Endothelial cell of umbilical vein (primary cell): Measurements from ENCODE around the gene FARP1.

Source experiments
- CTCF ChIP-seq, 2 donors: IDR thresholded peaks; 1 replicate in 1 of 2; 2 replicates in 1 of 2; pipeline ENCODE4 v1.5.1; 2011; ENCODE audit warnings: low read length in 2 of 2, mild to moderate bottlenecking in 2 of 2, moderate library complexity in 2 of 2, control low read depth in 1 of 2, inconsistent platforms in 1 of 2, low read depth in 1 of 2; ENCODE audit not compliant: insufficient read depth in 1 of 2; ENCODE audit errors: extremely low read depth in 1 of 2
- EZH2 ChIP-seq: IDR thresholded peaks from 2 replicates; pipeline ENCODE4 v1.6.1; 2012; ENCODE audit warnings: borderline replicate concordance, low read depth, mild to moderate bottlenecking, moderate library complexity, low read length, inconsistent platforms; ENCODE audit not compliant: severe bottlenecking
- POLR2A ChIP-seq: IDR thresholded peaks from 2 replicates; pipeline ENCODE4 v1.6.1; 2012; ENCODE audit warnings: low read depth, mild to moderate bottlenecking, control low read depth, low read length
- POLR2AphosphoS5 ChIP-seq: IDR thresholded peaks from 2 replicates; pipeline ENCODE4 v1.6.1; 2012; ENCODE audit warnings: low read depth, mild to moderate bottlenecking, control low read depth, low read length, moderate library complexity; ENCODE audit not compliant: insufficient read depth

- TF ChIP-seq CTCF (IDR thresholded peaks at IDR 0.05; ENCODE audit: extremely low read depth in 1 of 2, insufficient read depth in 1 of 2, low read depth in 1 of 2, low read length in 2 of 2) (no peak), POLR2AphosphoS5 (no peak), POLR2A (no peak), EZH2 (no peak)
Observed at GRCh38 chr13:98332222-98332621, 189.3 kb downstream of the FARP1 start.
